NCI-H774 (cell line): Measurements from ENCODE around the gene TACC2.
"Not testable (repeated sequence)": the region's sequence is repeated elsewhere in the genome, so short reads cannot be mapped to it uniquely, and the experiment has no call there.

Experiments used
- DNase-seq: peaks from one replicate; lab custom pipeline; 2025; lab: John Stamatoyannopoulos, UW

Gene TACC2

GRCh38 chr10:122057841-122058413, 69.0 kb downstream of the TACC2 start:
- DNase-seq: no peak

- no peak for DNase-seq
Observed at GRCh38 chr10:122060250-122060649, 71.3 kb downstream of the TACC2 start.

DNA sequence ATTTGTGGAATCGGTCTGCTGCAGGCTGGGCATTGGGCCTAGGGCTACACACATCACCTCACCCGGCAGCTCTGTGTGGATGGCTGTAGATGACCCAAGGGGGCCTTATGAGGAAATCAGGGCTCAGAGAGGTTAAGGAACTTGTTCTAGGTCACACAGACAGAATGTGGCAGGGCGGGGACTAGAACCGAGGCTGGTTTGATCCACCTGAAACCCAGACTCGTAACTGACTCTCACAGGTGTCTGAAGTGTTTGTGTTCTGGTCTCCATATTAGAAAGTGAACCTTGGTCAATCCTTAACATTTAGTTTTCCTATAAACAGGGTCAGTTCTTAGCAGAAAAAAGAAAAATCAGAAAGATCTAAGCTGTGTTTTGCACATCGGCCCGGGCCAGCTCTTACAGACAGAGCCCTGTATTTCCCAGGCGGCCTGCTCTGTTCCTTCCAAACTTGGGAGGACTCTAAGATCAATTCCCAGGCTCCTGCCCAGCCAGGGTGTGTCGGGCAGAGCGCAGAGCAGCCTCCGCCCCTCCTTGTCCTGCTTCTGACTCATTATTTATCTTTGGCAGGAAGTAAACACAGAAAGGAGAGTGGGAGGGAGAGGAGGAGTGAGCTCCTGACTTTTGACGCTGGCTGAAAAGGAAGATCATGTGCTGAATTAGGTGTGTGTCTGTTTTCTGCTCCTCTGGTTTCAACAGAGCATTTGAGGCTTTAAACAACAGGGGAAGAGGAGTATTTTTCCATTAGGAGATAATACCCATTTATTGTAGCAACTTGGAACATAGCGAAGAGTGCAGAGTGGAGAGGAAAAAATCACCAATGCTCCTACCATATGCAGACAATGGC, 74.1 kb downstream of the TACC2 start:
- DNase-seq: peak; percentile 47

DNA sequence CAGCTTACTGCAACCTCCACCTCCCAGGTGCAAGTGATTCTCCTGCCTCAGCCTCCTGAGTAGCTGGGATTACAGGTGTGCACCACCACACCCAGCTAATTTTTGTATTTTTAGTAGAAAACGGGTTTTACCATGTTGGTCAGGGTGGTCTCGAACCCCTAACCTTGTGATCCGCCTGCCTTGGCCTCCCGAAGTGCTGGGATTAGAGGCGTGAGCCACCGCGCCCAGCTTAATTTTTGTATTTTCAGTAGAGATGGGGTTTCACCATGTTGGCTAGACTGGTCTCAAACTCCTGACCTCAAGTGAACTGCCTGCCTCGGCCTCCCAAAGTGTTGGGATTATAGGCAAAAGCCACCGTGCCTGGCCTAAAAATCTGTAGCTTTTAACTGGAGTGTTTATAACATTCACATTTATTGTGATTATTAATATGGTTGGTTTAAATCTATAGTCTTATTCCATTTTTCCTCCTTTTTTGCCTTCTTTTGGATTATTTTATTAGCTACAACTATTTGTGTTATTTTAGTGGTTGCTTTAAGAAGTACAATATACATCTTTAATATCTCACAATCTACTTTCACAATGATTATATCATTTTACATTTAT, 77.5 kb downstream of the TACC2 start:
- not testable (repeated sequence) for DNase-seq

DNA sequence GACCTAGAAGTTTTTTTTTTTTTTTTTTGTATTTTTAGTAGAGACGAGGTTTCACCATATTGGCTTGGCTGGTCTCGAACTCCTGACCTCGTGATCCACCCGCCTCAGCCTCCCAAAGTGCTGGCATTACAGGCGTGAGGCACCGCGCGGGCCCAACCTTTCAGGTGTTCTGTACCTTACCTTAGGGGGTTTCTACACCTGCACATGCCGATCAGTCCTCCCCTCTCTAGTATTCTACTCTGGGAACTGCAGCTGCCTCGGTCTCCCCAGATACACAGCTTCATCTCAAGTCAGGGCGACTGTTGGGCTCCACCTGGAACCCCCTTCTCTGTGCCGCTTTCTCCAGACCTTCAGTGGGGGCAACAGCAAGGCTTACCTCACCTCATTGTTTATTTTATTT, 79.9 kb downstream of the TACC2 start:
- DNase-seq: no peak

- no peak for DNase-seq
Observed at GRCh38 chr10:122072491-122072890, 83.5 kb downstream of the TACC2 start.

GRCh38 chr10:122073508-122073907, 84.5 kb downstream of the TACC2 start:
- no peak for DNase-seq

DNA sequence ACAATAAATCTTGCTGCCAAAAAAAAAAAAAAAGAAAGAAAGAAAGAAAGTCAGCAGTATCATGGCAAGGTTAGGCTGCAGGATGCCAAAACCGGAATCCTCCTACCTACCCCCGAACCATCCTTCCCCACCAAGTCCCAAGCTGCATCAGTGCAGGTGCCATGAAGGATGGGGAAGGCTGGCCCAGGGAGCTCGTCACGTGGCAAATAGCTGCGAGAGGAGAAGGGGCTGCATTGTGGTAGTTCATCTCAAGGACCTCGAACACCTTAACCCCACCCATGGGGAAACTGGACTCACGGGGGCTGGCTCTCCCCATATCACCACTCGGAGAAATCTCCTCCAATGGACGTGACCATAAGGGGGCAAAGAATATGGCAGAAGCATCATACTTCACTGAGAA, 86.2 kb downstream of the TACC2 start:
- no peak for DNase-seq

- not testable (repeated sequence) for DNase-seq
Observed at GRCh38 chr10:122075876-122076275, 86.9 kb downstream of the TACC2 start.

DNA sequence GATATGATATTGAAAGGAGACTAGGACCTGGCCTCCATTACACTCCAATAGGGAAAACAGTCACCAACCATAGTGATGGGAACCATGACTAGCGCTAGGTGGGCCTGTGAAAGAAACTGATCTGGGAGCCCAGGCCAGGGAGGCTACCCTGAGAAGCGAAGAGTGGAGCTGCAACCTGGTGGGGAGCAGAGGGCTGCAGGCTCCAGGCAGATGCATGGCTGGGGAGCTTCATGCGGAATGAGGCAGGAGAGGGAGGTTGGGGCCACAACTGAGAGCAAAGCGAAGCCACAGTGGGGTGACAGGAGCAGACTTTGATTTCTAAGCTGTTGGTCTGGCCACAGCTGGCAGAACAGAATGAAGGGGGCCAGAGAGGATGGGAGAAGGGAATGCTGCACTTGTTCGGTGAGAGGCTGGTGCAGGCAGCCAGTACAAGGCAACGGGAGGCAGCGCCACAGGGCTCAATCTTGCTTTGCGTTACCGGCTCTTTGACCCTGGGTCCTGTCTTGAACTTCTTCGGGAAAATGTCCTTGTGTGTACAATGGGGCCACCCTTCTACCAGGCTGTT, 88.4 kb downstream of the TACC2 start:
- DNase-seq: no peak

DNA sequence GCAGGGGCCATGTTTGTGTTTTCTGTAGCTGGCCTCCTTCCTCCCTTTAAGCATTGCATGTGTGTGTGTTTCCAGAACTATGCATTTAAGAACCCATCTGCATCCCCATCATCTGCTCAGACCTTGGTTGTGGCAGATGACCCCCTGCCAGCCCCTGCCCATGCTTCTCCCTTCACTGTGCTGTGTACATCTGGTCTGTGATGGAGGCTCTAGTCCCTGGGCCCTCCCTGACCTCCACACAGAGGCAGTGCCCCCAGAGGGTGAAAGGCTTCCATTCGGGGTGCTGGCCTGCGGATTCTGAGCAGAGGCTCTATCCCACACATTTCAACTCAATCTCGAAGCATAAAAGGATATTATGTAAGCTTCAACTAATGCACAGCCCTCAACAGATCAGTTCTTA, 89.4 kb downstream of the TACC2 start:
- no peak for DNase-seq

- DNase-seq: no peak
Observed at GRCh38 chr10:122078965-122079795, 90.2 kb downstream of the TACC2 start.

- DNase-seq: no peak
Observed at GRCh38 chr10:122082616-122083477, 93.9 kb downstream of the TACC2 start.

- DNase-seq: no peak
Observed at GRCh38 chr10:122083478-122084025, 94.6 kb downstream of the TACC2 start.

GRCh38 chr10:122084286-122085041, 95.5 kb downstream of the TACC2 start:
- DNase-seq: no peak

- DNase-seq: no peak
Observed at GRCh38 chr10:122085423-122085911, 96.5 kb downstream of the TACC2 start.

- no peak for DNase-seq
Observed at GRCh38 chr10:122086416-122087240, 97.7 kb downstream of the TACC2 start.

DNA sequence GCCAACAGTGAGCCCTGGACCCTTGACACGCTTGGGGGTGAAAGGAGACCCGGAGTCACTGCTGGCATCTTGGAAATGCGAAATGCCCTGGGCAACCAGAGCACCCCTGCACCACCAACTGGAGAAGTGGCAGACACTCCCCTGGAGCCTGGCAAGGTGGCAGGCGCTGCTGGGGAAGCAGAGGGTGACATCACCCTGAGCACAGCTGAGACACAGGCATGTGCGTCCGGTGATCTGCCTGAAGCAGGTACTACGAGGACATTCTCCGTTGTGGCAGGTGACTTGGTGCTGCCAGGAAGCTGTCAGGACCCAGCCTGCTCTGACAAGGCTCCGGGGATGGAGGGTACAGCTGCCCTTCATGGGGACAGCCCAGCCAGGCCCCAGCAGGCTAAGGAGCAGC, 98.5 kb downstream of the TACC2 start:
- no peak for DNase-seq
